Measurements from ENCODE around the gene UNC13D.
A peak's percentile ranks its signal among the peaks of the same experiment; 100 is the strongest.
"Not testable (repeated sequence)": the region's sequence is repeated elsewhere in the genome, so short reads cannot be mapped to it uniquely, and the experiment has no call there.

The UNC13D gene

GRCh38 chr17:75874323-75875181 lies 30.3 kb upstream of the UNC13D start:
- no peak for DNase-seq

GRCh38 chr17:75873587-75874322 lies 29.6 kb upstream of the UNC13D start:
- DNase-seq, result no peak

GRCh38 chr17:75872434-75873351 lies 28.5 kb upstream of the UNC13D start:
- no peak for DNase-seq

GRCh38 chr17:75870228-75870627 lies 26.0 kb upstream of the UNC13D start:
- DNase-seq, result not testable (repeated sequence)

- DNase-seq, result no peak
Measured at GRCh38 chr17:75869282-75870141, 25.3 kb upstream of the UNC13D start.

- not testable (repeated sequence) for DNase-seq
Measured at GRCh38 chr17:75868730-75869281, 24.6 kb upstream of the UNC13D start.

GRCh38 chr17:75865404-75866188 lies 21.4 kb upstream of the UNC13D start:
- DNase-seq, result not testable (repeated sequence)

GRCh38 chr17:75864887-75865286 lies 20.7 kb upstream of the UNC13D start:
- DNase-seq, result not testable (repeated sequence)

GRCh38 chr17:75864448-75864871 lies 20.3 kb upstream of the UNC13D start:
- DNase-seq, result no peak

GRCh38 chr17:75861927-75862317 lies 17.7 kb upstream of the UNC13D start:
- DNase-seq, result no peak

- not testable (repeated sequence) for DNase-seq
Measured at GRCh38 chr17:75859358-75859757, 15.2 kb upstream of the UNC13D start.

- no peak for DNase-seq
Measured at GRCh38 chr17:75856062-75856756, 12.0 kb upstream of the UNC13D start.

- peak; percentile 97 for DNase-seq
Measured at GRCh38 chr17:75855310-75856061, 11.3 kb upstream of the UNC13D start, which contains the start of gene WBP2. Gene WBP2, minus strand, starts transcription at chr17:75855335. Its CDS starts 38 bp downstream, at chr17:75855297.

- DNase-seq, result no peak
Measured at GRCh38 chr17:75854881-75855309, 10.7 kb upstream of the UNC13D start.

GRCh38 chr17:75854101-75854748 lies 10.0 kb upstream of the UNC13D start:
- DNase-seq, result no peak

- no peak for DNase-seq
Measured at GRCh38 chr17:75853433-75853832, 9.2 kb upstream of the UNC13D start.

- not testable (repeated sequence) for DNase-seq
Measured at GRCh38 chr17:75851693-75851991, 7.4 kb upstream of the UNC13D start.

All from right kidney (tissue), 1 donor.